H9 (cell line): ENCODE data around the gene UBAC2. TPM values are rescaled to one million over a fixed set of nuclear protein-coding genes. Genes with fewer than 3 reads are reported as not detected.

Experiments used
- DNase-seq: peaks from one replicate; pipeline ENCODE4 v3.0.0-alpha.2; 2017
- H2AFZ ChIP-seq: one replicate; pipeline ENCODE4 v1.6.1; 2013; ENCODE audit warnings: mild to moderate bottlenecking, low read length, control low read depth, moderate library complexity
- H2AK5ac ChIP-seq: 2 replicates; pipeline ENCODE4 v1.6.1; 2013; ENCODE audit warnings: low read length, control low read depth, mixed read lengths; ENCODE audit not compliant: insufficient read length
- H2BK120ac ChIP-seq: one replicate; pipeline ENCODE4 v1.6.1; 2013; ENCODE audit warnings: low read depth, mild to moderate bottlenecking, low read length, control low read depth, inconsistent platforms; ENCODE audit not compliant: poor library complexity, severe bottlenecking
- H2BK12ac ChIP-seq: 2 replicates; pipeline ENCODE4 v1.6.1; 2013; ENCODE audit warnings: low read length, control low read depth, mixed read lengths, low read depth; ENCODE audit not compliant: insufficient read length
- H2BK15ac ChIP-seq: 2 replicates; pipeline ENCODE4 v1.6.1; 2013; ENCODE audit warnings: low read depth, low read length, control low read depth
- H2BK20ac ChIP-seq: one replicate; pipeline ENCODE4 v1.6.1; 2013; ENCODE audit warnings: low read depth, mild to moderate bottlenecking, low read length, control low read depth, inconsistent platforms; ENCODE audit not compliant: poor library complexity, severe bottlenecking
- H2BK5ac ChIP-seq: 2 replicates; pipeline ENCODE4 v1.6.1; 2013; ENCODE audit warnings: low read length, control low read depth, mixed read lengths; ENCODE audit not compliant: insufficient read length
- H3K14ac ChIP-seq: 2 replicates; pipeline ENCODE4 v1.6.1; 2013; ENCODE audit warnings: low read length, control low read depth; ENCODE audit not compliant: insufficient read depth
- H3K18ac ChIP-seq: 2 replicates; pipeline ENCODE4 v1.6.1; 2013; ENCODE audit warnings: low read depth, mild to moderate bottlenecking, mixed read lengths, low read length, control low read depth; ENCODE audit not compliant: insufficient read length
- H3K23ac ChIP-seq: 2 replicates; pipeline ENCODE4 v1.6.1; 2013; ENCODE audit warnings: low read length, control low read depth, mixed read lengths, low read depth; ENCODE audit not compliant: insufficient read length
- H3K23me2 ChIP-seq: 2 replicates; pipeline ENCODE4 v1.6.1; 2013; ENCODE audit warnings: low read depth, mild to moderate bottlenecking, mixed read lengths, low read length, control low read depth; ENCODE audit not compliant: insufficient read length, poor library complexity, severe bottlenecking
- H3K27ac ChIP-seq: 2 replicates; pipeline ENCODE4 v1.5.1; 2013; ENCODE audit warnings: low read length, control low read depth, mixed read lengths, low read depth; ENCODE audit not compliant: insufficient read length
- H3K27me3 ChIP-seq: 2 replicates; pipeline ENCODE4 v1.6.1; 2013; ENCODE audit warnings: low read length, control low read depth, inconsistent platforms; ENCODE audit not compliant: insufficient read depth
- H3K4ac ChIP-seq: 2 replicates; pipeline ENCODE4 v1.6.1; 2013; ENCODE audit warnings: low read depth, mild to moderate bottlenecking, control low read depth, inconsistent platforms, low read length, moderate library complexity
- H3K4me1 ChIP-seq: 2 replicates; pipeline ENCODE4 v1.6.1; 2013; ENCODE audit warnings: low read length, control low read depth, inconsistent platforms; ENCODE audit not compliant: insufficient read depth
- H3K4me2 ChIP-seq: 2 replicates; pipeline ENCODE4 v1.6.1; 2013; ENCODE audit warnings: low read length, control low read depth, mixed read lengths; ENCODE audit not compliant: insufficient read length, insufficient read depth
- H3K56ac ChIP-seq: 2 replicates; pipeline ENCODE4 v1.6.1; 2013; ENCODE audit warnings: low read depth, mild to moderate bottlenecking, mixed read lengths, low read length, control low read depth; ENCODE audit not compliant: insufficient read length
- H3K79me1 ChIP-seq: 2 replicates; pipeline ENCODE4 v1.6.1; 2013; ENCODE audit warnings: low read depth, mild to moderate bottlenecking, moderate library complexity, low read length, control low read depth, inconsistent platforms; ENCODE audit not compliant: insufficient read depth, poor library complexity, severe bottlenecking
- H3K79me2 ChIP-seq: 2 replicates; pipeline ENCODE4 v1.6.1; 2013; ENCODE audit warnings: low read length, control low read depth, inconsistent platforms; ENCODE audit not compliant: insufficient read depth
- H3K9ac ChIP-seq: 2 replicates; pipeline ENCODE4 v1.6.1; 2013; ENCODE audit warnings: low read length, control low read depth, mixed read lengths; ENCODE audit not compliant: insufficient read length; ENCODE audit errors: extremely low read depth
- H3K9me3 ChIP-seq: one replicate; pipeline ENCODE4 v1.6.1; 2013; ENCODE audit warnings: low read depth, low read length, inconsistent platforms; ENCODE audit not compliant: control insufficient read depth
- H3T11ph ChIP-seq: one replicate; pipeline ENCODE4 v1.6.1; 2013; ENCODE audit warnings: mild to moderate bottlenecking, low read length, control low read depth, inconsistent platforms
- H4K20me1 ChIP-seq: one replicate; pipeline ENCODE4 v1.6.1; 2013; ENCODE audit not compliant: control insufficient read depth, insufficient read length, insufficient read depth
- H4K5ac ChIP-seq: 2 replicates; pipeline ENCODE4 v1.6.1; 2013; ENCODE audit warnings: low read depth, mild to moderate bottlenecking, mixed read lengths, low read length, control low read depth; ENCODE audit not compliant: insufficient read length
- H4K8ac ChIP-seq: replicated peaks from 2 replicates; pipeline ENCODE4 v1.6.1; 2013; ENCODE audit warnings: low read length, control low read depth, mixed read lengths, low read depth; ENCODE audit not compliant: insufficient read length
- H4K91ac ChIP-seq: 2 replicates; pipeline ENCODE4 v1.6.1; 2013; ENCODE audit warnings: low read depth, mild to moderate bottlenecking, moderate library complexity, mixed read lengths, low read length, control low read depth; ENCODE audit not compliant: insufficient read length
- H3K27ac Mint-ChIP-seq, 3 experiments: 2 replicates in 2 of 3; 3 replicates in 1 of 3; pipeline ENCODE4 v1.8.0; 2020 to 2021; ENCODE audit warnings: mixed read lengths in 3 of 3, mild to moderate bottlenecking in 1 of 3, moderate library complexity in 1 of 3
- H3K27me3 Mint-ChIP-seq: 2 replicates; pipeline ENCODE4 v1.8.0; 2021; ENCODE audit warnings: low read depth, mild to moderate bottlenecking, moderate library complexity, mixed read lengths
- H3K36me3 Mint-ChIP-seq, 3 experiments: 2 replicates in 2 of 3; 3 replicates in 1 of 3; pipeline ENCODE4 v1.8.0; 2020 to 2021; ENCODE audit warnings: low read depth in 3 of 3, mixed read lengths in 3 of 3; ENCODE audit not compliant: insufficient read depth in 1 of 3
- H3K4me1 Mint-ChIP-seq, 2 experiments: 2 replicates each; pipeline ENCODE4 v1.8.0; 2020; ENCODE audit warnings: mixed read lengths in 2 of 2
- H3K4me3 Mint-ChIP-seq, 2 experiments: 2 replicates in 1 of 2; 3 replicates in 1 of 2; pipeline ENCODE4 v1.8.0; 2020 to 2021; ENCODE audit warnings: mild to moderate bottlenecking in 2 of 2, mixed read lengths in 2 of 2, moderate library complexity in 1 of 2
- H3K9me3 Mint-ChIP-seq, 2 experiments: 2 replicates in 1 of 2; 3 replicates in 1 of 2; pipeline ENCODE4 v1.8.0; 2020; ENCODE audit warnings: mild to moderate bottlenecking in 2 of 2, mixed read lengths in 2 of 2, moderate library complexity in 1 of 2
- CTCF ChIP-seq: fragments of 200-600 bp; sonication (generic); conservative IDR thresholded peaks from 3 replicates; pipeline ENCODE4 v1.8.0; 2021; ENCODE audit warnings: antibody characterized with exemption, mild to moderate bottlenecking
- WGBS: extraction: QIAGEN DNeasy Blood & Tissue Kit; methylation state at CpG from one replicate; pipeline ENCODE4 v1.1.7; 2013; ENCODE audit warnings: missing lambda C conversion rate, low lambda C conversion rate, mixed read lengths; ENCODE audit not compliant: insufficient read length; ENCODE audit errors: extremely low coverage; 5-methylcytosine and 5-hydroxymethylcytosine counted together
- total RNA-seq: library from RNA; stranded (reverse); gene quantifications from 2 replicates; pipeline ENCODE4 v1.2.1, GENCODE V29; 2021

Gene UBAC2
- total RNA-seq, 1 experiment from 2014 or later: 52.3 TPM

GRCh38 chr13:99398071-99398470, 197.4 kb downstream of the UBAC2 start:
- no peak overlapping the region for H3K4me2 ChIP-seq
- Mint-ChIP-seq H3K9me3 (peaks cover 7 to 11% of the 10 kb centered on the region in 2 experiments; a peak in 3 of 5 replicates), H3K27ac (no peak overlapping the region), H3K36me3 (peaks cover 0 to 5% (median 0%) of the 10 kb centered on the region in 3 experiments; a peak in 1 of 7 replicates), H3K27me3 (peaks cover 3% of the 10 kb centered on the region), H3K4me1 (peaks cover 5 to 12% of the 10 kb centered on the region in 2 experiments; a peak in 3 of 4 replicates), H3K4me3 (no peak overlapping the region)
- H3T11ph ChIP-seq: no peak overlapping the region
- no peak overlapping the region for H4K91ac ChIP-seq
- H2BK5ac ChIP-seq: no peak overlapping the region
- H2BK15ac ChIP-seq: no peak overlapping the region
- no peak overlapping the region for H3K23ac ChIP-seq
- no peak for TF ChIP-seq CTCF
- no peak overlapping the region for H3K14ac ChIP-seq
- H3K9ac ChIP-seq: no peak overlapping the region
- H3K79me2 ChIP-seq: no peaks in the 10 kb centered on the region
- no peak overlapping the region for H2BK12ac ChIP-seq
- H3K27me3 ChIP-seq: no peaks in the 10 kb centered on the region
- H3K79me1 ChIP-seq: no peaks in the 10 kb centered on the region
- no peak overlapping the region for H2AFZ ChIP-seq
- H2AK5ac ChIP-seq: no peak overlapping the region
- no peak overlapping the region for H3K27ac ChIP-seq
- H3K4me1 ChIP-seq: no peaks in the 10 kb centered on the region
- no peak overlapping the region for H3K18ac ChIP-seq
- H4K8ac ChIP-seq: no peak overlapping the region
- no peak overlapping the region for H2BK120ac ChIP-seq
- H4K5ac ChIP-seq: no peak overlapping the region
- no CpG with 5 or more reads among the region's 9 CpGs for WGBS
- DNase-seq: no peak
- no peaks in the 10 kb centered on the region for H3K9me3 ChIP-seq
- no peak overlapping the region for H2BK20ac ChIP-seq
- H4K20me1 ChIP-seq: no peaks in the 10 kb centered on the region
- no peak overlapping the region for H3K4ac ChIP-seq
- H3K56ac ChIP-seq: no peak overlapping the region
- H3K23me2 ChIP-seq: no peaks in the 10 kb centered on the region
